ENCODE data around the gene WWOX.

WWOX gene

DNA sequence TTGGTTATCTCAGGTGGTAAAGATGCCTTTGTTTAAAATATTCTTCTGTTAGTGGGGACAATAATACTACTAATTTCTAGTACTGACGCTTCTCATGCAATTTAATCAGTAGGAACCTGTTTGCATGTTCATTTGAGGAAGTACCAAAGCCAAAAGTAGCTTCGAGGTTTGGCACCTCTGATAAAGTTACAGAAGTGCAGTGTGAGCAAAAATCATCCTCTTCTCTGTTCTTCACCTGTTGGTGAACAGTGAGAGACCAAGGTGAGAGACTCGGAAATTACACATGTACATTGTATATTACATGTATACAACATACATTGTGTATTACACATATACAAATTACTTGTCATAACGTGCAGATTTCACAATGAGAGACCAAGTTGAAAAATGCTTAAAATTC lies 1096.5 kb downstream of the WWOX start:
- H2AFZ ChIP-seq (ENCODE audit: low read length), result no peak overlapping the region
- H3K27ac ChIP-seq (ENCODE audit: low read length), result no peak overlapping the region
- H3F3A ChIP-seq (ENCODE audit: insufficient read depth, low read length), result no peaks in the 10 kb centered on the region
- no peaks in the 10 kb centered on the region for H4K20me1 ChIP-seq (ENCODE audit: insufficient read depth, low read length)
- no peaks in the 10 kb centered on the region for H3K27me3 ChIP-seq (replicated peaks; ENCODE audit: insufficient read depth, low read length)
- no peaks in the 10 kb centered on the region for H3K4me1 ChIP-seq (ENCODE audit: low read length)
- no peak overlapping the region for H3K9ac ChIP-seq (ENCODE audit: low read length)
- TF ChIP-seq CTCF (IDR thresholded peaks at IDR 0.05; ENCODE audit: low read length) (no peak), EZH2 (optimal IDR thresholded peaks at IDR 0.05; ENCODE audit: low read depth, low read length) (no peak), EZH2phosphoT487 (IDR thresholded peaks at IDR 0.05; ENCODE audit: low read length) (no peak)
- DNase-seq, result no peak
- H3K9me2 ChIP-seq (replicated peaks; ENCODE audit: insufficient read depth, low read length), result no peaks in the 10 kb centered on the region
- H3K79me2 ChIP-seq (ENCODE audit: low read length), result no peaks in the 10 kb centered on the region
- H3K4me3 ChIP-seq (ENCODE audit: low read length), result no peak overlapping the region
- no peak overlapping the region for H3K4me2 ChIP-seq (ENCODE audit: low read depth, low read length)
- H3K9me3 ChIP-seq (replicated peaks; ENCODE audit: insufficient read depth, low read length), result no peaks in the 10 kb centered on the region
- H3K36me3 ChIP-seq (replicated peaks; ENCODE audit: insufficient read depth, low read length), result no peaks in the 10 kb centered on the region

GRCh38 chr16:79201436-79201835 lies 1102.0 kb downstream of the WWOX start:
- no peak for DNase-seq
- no peaks in the 10 kb centered on the region for H3K9me2 ChIP-seq (replicated peaks; ENCODE audit: insufficient read depth, low read length)
- H3K27ac ChIP-seq (ENCODE audit: low read length), result no peak overlapping the region
- no peak overlapping the region for H3K9ac ChIP-seq (ENCODE audit: low read length)
- no peaks in the 10 kb centered on the region for H3K79me2 ChIP-seq (ENCODE audit: low read length)
- no peak overlapping the region for H3K4me2 ChIP-seq (ENCODE audit: low read depth, low read length)
- no peak for TF ChIP-seq EZH2 (optimal IDR thresholded peaks at IDR 0.05; ENCODE audit: low read depth, low read length)
- no peak for TF ChIP-seq EZH2phosphoT487 (IDR thresholded peaks at IDR 0.05; ENCODE audit: low read length)
- no peak for TF ChIP-seq CTCF (IDR thresholded peaks at IDR 0.05; ENCODE audit: low read length)
- H4K20me1 ChIP-seq (ENCODE audit: insufficient read depth, low read length), result no peaks in the 10 kb centered on the region
- no peak overlapping the region for H2AFZ ChIP-seq (ENCODE audit: low read length)
- H3F3A ChIP-seq (ENCODE audit: insufficient read depth, low read length), result no peaks in the 10 kb centered on the region
- no peak overlapping the region for H3K4me3 ChIP-seq (ENCODE audit: low read length)
- no peaks in the 10 kb centered on the region for H3K36me3 ChIP-seq (replicated peaks; ENCODE audit: insufficient read depth, low read length)
- no peaks in the 10 kb centered on the region for H3K9me3 ChIP-seq (replicated peaks; ENCODE audit: insufficient read depth, low read length)
- no peaks in the 10 kb centered on the region for H3K4me1 ChIP-seq (ENCODE audit: low read length)
- no peaks in the 10 kb centered on the region for H3K27me3 ChIP-seq (replicated peaks; ENCODE audit: insufficient read depth, low read length)

GRCh38 chr16:79202977-79203376 lies 1103.5 kb downstream of the WWOX start:
- Histone ChIP-seq H3K27ac (ENCODE audit: low read length) (no peak overlapping the region), H3K4me3 (ENCODE audit: low read length) (no peak overlapping the region), H3K4me1 (ENCODE audit: low read length) (no peaks in the 10 kb centered on the region), H3K79me2 (ENCODE audit: low read length) (no peaks in the 10 kb centered on the region), H2AFZ (ENCODE audit: low read length) (no peak overlapping the region), H3K36me3 (replicated peaks; ENCODE audit: insufficient read depth, low read length) (no peaks in the 10 kb centered on the region), H3K9ac (ENCODE audit: low read length) (no peak overlapping the region), H3K9me2 (replicated peaks; ENCODE audit: insufficient read depth, low read length) (no peaks in the 10 kb centered on the region), H3K27me3 (replicated peaks; ENCODE audit: insufficient read depth, low read length) (no peaks in the 10 kb centered on the region), H3K4me2 (ENCODE audit: low read depth, low read length) (no peak overlapping the region), H3F3A (ENCODE audit: insufficient read depth, low read length) (no peaks in the 10 kb centered on the region), H3K9me3 (replicated peaks; ENCODE audit: insufficient read depth, low read length) (no peaks in the 10 kb centered on the region), H4K20me1 (ENCODE audit: insufficient read depth, low read length) (no peaks in the 10 kb centered on the region)
- TF ChIP-seq CTCF (IDR thresholded peaks at IDR 0.05; ENCODE audit: low read length) (no peak), EZH2 (optimal IDR thresholded peaks at IDR 0.05; ENCODE audit: low read depth, low read length) (no peak), EZH2phosphoT487 (IDR thresholded peaks at IDR 0.05; ENCODE audit: low read length) (no peak)
- DNase-seq, result no peak

All from MM.1S (cell line).